GM12801 (cell line): Measurements from ENCODE around the gene OMG.

Experiments
- CTCF ChIP-seq: IDR thresholded peaks from one replicate; pipeline ENCODE4 v1.5.1; 2011; ENCODE audit warnings: control low read depth; ENCODE audit not compliant: insufficient read length; ENCODE audit errors: extremely low read depth

The OMG gene

GRCh38 chr17:31296142-31296541 is 897 bp downstream of the OMG start:
- no peak for TF ChIP-seq CTCF

- TF ChIP-seq CTCF: no peak
These were observed 1.6 kb downstream of the OMG start for GRCh38 chr17:31295489-31295871.

GRCh38 chr17:31294820-31295488 is 2.1 kb downstream of the OMG start:
- no peak for TF ChIP-seq CTCF

GRCh38 chr17:31294231-31294630 is 2.8 kb downstream of the OMG start:
- no peak for TF ChIP-seq CTCF

GRCh38 chr17:31293581-31293980 is 3.5 kb downstream of the OMG start:
- TF ChIP-seq CTCF: no peak

GRCh38 chr17:31291820-31292219 is 5.2 kb downstream of the OMG start:
- no peak for TF ChIP-seq CTCF

- TF ChIP-seq CTCF: no peak
These were observed 7.2 kb downstream of the OMG start for GRCh38 chr17:31289790-31290189.
